Testis (tissue), 2 donors: ENCODE data around the gene ARSD.

Source experiments
- CTCF ChIP-seq, 3 experiments: fragments of 450-650 bp in 2 of 3; fragments of 200-600 bp in 1 of 3; sonication (generic) in 1 of 3; IDR thresholded peaks; one replicate each; pipeline ENCODE4 v1.5.1; 2016 to 2019; ENCODE audit warnings: antibody characterized with exemption in 3 of 3, mild to moderate bottlenecking in 2 of 3, moderate library complexity in 1 of 3
- POLR2A ChIP-seq: fragments of 450-650 bp; IDR thresholded peaks from one replicate; pipeline ENCODE4 v1.6.1; 2017; ENCODE audit warnings: antibody characterized with exemption, mild to moderate bottlenecking, moderate library complexity

GRCh38 chrX:2967998-2968909 is 39.1 kb upstream of the ARSD start:
- no peak for TF ChIP-seq CTCF (IDR thresholded peaks at IDR 0.05)
- no peak for TF ChIP-seq POLR2A
